Muscle of arm (tissue), 12 donors: ENCODE measurements around the gene FAM107A. TPM values are rescaled to one million over a fixed set of nuclear protein-coding genes. Genes with fewer than 3 reads are reported as not detected.

Source experiments
- DNase-seq: peaks from one replicate; pipeline ENCODE4 v3.0.0-alpha.2; 2013
- polyA plus RNA-seq, 12 donors: library from polyadenylated mRNA; unstranded; fragments of 120-200 nt; gene quantifications; one replicate each; pipeline ENCODE4 v1.2.1, GENCODE V29; 2013; ENCODE audit not compliant: insufficient read length in 12 of 12

FAM107A gene
- polyA plus RNA-seq, 12 donors: 0.80 to 2.0 (median 1.4) TPM; not detected in 2

- DNase-seq: no peak
These were observed 56.5 kb downstream of the FAM107A start for GRCh38 chr3:58520403-58521335.

- no peak for DNase-seq
These were observed 57.4 kb downstream of the FAM107A start for GRCh38 chr3:58519668-58520402.

- DNase-seq: no peak
These were observed 58.9 kb downstream of the FAM107A start for GRCh38 chr3:58518291-58518789.

- DNase-seq: no peak
These were observed 62.8 kb downstream of the FAM107A start for GRCh38 chr3:58514405-58514804.

Other genes with a start within 250 kb of the FAM107A start
- gene PXK, start 244.5 kb downstream of the FAM107A start, polyA plus RNA-seq: 10 to 100 TPM in 11 of 12 donors, not detected in 1; 16.5 to 45.0 (median 25.0) TPM
- gene PDHB, start 143.6 kb downstream of the FAM107A start, polyA plus RNA-seq: 10 to 100 TPM in 11 of 12 donors, not detected in 1; 49.8 to 92.5 (median 79.9) TPM
- gene KCTD6, start 85.3 kb downstream of the FAM107A start, polyA plus RNA-seq: 10 to 100 TPM in 10 of 12 donors, 1 to 10 TPM in 1, not detected in 1; 9.7 to 17.3 (median 13.9) TPM
- gene ACOX2, start 40.2 kb downstream of the FAM107A start, polyA plus RNA-seq: 10 to 100 TPM in 11 of 12 donors, not detected in 1; 19.4 to 36.0 (median 26.6) TPM
- 10 to 100 TPM in 2 of 12 donors, 1 to 10 TPM in 2, under 1 TPM in 1, not detected in 7; 0.27 to 25.6 (median 4.8) TPM for gene FAM3D, start 89.4 kb upstream of the FAM107A start, polyA plus RNA-seq